Endothelial cell of umbilical vein (primary cell): ENCODE results near the gene NOS2. TPM values are rescaled to one million over a fixed set of nuclear protein-coding genes. Genes with fewer than 3 reads are reported as not detected.
"Not testable (repeated sequence)": the region's sequence is repeated elsewhere in the genome, so short reads cannot be mapped to it uniquely, and the experiment has no call there.

ENCODE experiments used
- BruUV-seq: library from RNA; stranded (reverse); fragments of 400-500 nt; replicated peaks from 2 replicates; lab custom pipeline; 2021; lab: Mats Ljungman, UMichigan
- CTCF ChIA-PET: fragments of 300-600, 350-600 bp; sonication (Branson Sonifier 250); formaldehyde crosslinking; loops from one replicate; lab custom pipeline; 2021; ENCODE audit warnings: antibody characterized with exemption, inconsistent platforms; lab: Charles Lee
- POLR2A ChIA-PET: fragments of 300-600, 350-600 bp; sonication (Branson Sonifier 250); formaldehyde crosslinking; loops from one replicate; lab custom pipeline; 2021; ENCODE audit warnings: antibody characterized with exemption, inconsistent platforms; lab: Charles Lee
- DNase-seq: peaks from one replicate; pipeline ENCODE4 v3.0.0-alpha.2; 2011; ENCODE audit warnings: low read depth, low spot score
- FAIRE-seq: peaks from 2 replicates; lab custom pipeline; 2011; peaks lifted over from hg19 to GRCh38; lab: Jason Lieb, UNC
- H2AFZ ChIP-seq: 2 replicates; pipeline ENCODE4 v1.6.0; 2012; ENCODE audit warnings: low read depth, low read length, control low read depth, inconsistent platforms
- H3K27ac ChIP-seq: 2 replicates; pipeline ENCODE4 v1.5.1; 2011; ENCODE audit warnings: low read depth, mild to moderate bottlenecking, control low read depth, low read length, moderate library complexity; ENCODE audit not compliant: insufficient read depth
- H3K27me3 ChIP-seq, 2 experiments: 2 replicates each; pipeline versions ENCODE4 v1.6.0 to v1.6.1; 2011; ENCODE audit warnings: low read length in 2 of 2, mixed read lengths in 1 of 2; ENCODE audit not compliant: control insufficient read depth in 2 of 2, insufficient read depth in 2 of 2
- H3K36me3 ChIP-seq, 2 experiments: 2 replicates in 1 of 2; 3 replicates in 1 of 2; pipeline ENCODE4 v1.5.1; 2011; ENCODE audit warnings: low read length in 2 of 2, mild to moderate bottlenecking in 1 of 2, moderate library complexity in 1 of 2; ENCODE audit not compliant: control insufficient read depth in 2 of 2, insufficient read depth in 2 of 2; ENCODE audit errors: extremely low read depth in 1 of 2
- H3K4me1 ChIP-seq: 3 replicates; pipeline ENCODE4 v1.5.1; 2011; ENCODE audit warnings: mild to moderate bottlenecking, low read length; ENCODE audit not compliant: control insufficient read depth, insufficient read depth; ENCODE audit errors: extremely low read depth
- H3K4me2 ChIP-seq: 2 replicates; pipeline ENCODE4 v1.6.1; 2011; ENCODE audit warnings: low read length, control low read depth, mixed read lengths; ENCODE audit not compliant: insufficient read depth
- H3K4me3 ChIP-seq, 3 experiments: fragments of 200-600 bp in 1 of 3; sonication (generic), shearing (Covaris generic) in 1 of 3; replicated peaks in 1 of 3; 2 replicates each; pipeline ENCODE4 v1.5.1; 2011 to 2016; ENCODE audit warnings: control low read depth in 3 of 3, low read length in 3 of 3, mild to moderate bottlenecking in 2 of 3, inconsistent platforms in 1 of 3, low read depth in 1 of 3, moderate library complexity in 1 of 3; ENCODE audit not compliant: insufficient read depth in 1 of 3
- H3K79me2 ChIP-seq: 2 replicates; pipeline ENCODE4 v1.6.0; 2012; ENCODE audit warnings: low read length, inconsistent platforms; ENCODE audit not compliant: control insufficient read depth, insufficient read depth
- H3K9ac ChIP-seq: replicated peaks from 2 replicates; pipeline ENCODE3; 2011; ENCODE audit warnings: low read length, control low read depth; ENCODE audit not compliant: insufficient read depth; ENCODE audit errors: extremely low read depth
- H3K9me1 ChIP-seq: replicated peaks from 3 replicates; pipeline ENCODE4 v1.6.0; 2011; ENCODE audit warnings: mild to moderate bottlenecking, low read length; ENCODE audit not compliant: control insufficient read depth, insufficient read depth; ENCODE audit errors: extremely low read depth
- H3K9me3 ChIP-seq: replicated peaks from 2 replicates; pipeline ENCODE4 v1.5.1; 2012; ENCODE audit warnings: low read length, inconsistent platforms; ENCODE audit not compliant: control insufficient read depth, insufficient read depth
- H4K20me1 ChIP-seq: replicated peaks from 2 replicates; pipeline ENCODE3; 2011; ENCODE audit warnings: mild to moderate bottlenecking, low read length; ENCODE audit not compliant: control insufficient read depth, insufficient read depth; ENCODE audit errors: extremely low read depth
- dilution Hi-C: fragments of 300-500 bp; cut with MboI; formaldehyde crosslinking; loops from one replicate; pipeline ENCODE4 v1.15.0; 2019; ENCODE audit warnings: low sequenced_read_pairs; ENCODE audit not compliant: extremely low pct_ligation_motif_present
- intact Hi-C: fragments of 100-400 bp; cut with micrococcal nuclease; formaldehyde crosslinking; loops from one replicate; pipeline ENCODE4 v1.10.0; 2022
- polyA plus RNA-seq, 4 experiments: library from polyadenylated mRNA; depleted of rRNA in 3 of 4; stranded (reverse) in 3 of 4; unstranded in 1 of 4; fragments of >200 nt; gene quantifications; 2 replicates each; pipeline versions ENCODE4 v1.2.1 to v1.2.3, GENCODE V29; 2011 to 2012; ENCODE audit warnings: missing spikeins in 1 of 4
- total RNA-seq: library from RNA; stranded (reverse); gene quantifications from 2 replicates; pipeline ENCODE4 v1.2.3, GENCODE V29; 2021

Gene NOS2
- total and polyA plus RNA-seq, 2 donors (not counting 3 experiments of a cell fraction or from before 2014, with no cell fraction given), result 0.01 TPM; not detected in 1

DNA sequence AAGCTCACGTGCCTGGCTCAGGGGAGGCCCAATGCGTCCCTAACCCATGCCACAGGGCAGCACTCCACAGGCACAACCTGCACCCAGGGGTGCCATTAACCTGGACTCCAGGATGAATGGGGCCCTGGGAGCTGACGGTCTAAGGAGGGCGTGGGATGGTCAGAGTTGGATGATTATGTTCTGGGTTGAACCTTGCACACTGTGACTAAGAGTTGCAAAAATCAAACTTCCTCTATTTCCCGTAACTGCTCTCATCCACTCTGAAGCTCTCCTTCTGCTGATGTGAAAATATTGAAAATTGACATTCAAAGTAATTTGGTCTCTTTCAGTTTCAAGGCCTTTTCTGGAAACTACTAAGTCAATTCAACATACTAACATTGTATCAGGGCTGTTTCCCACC is 54.0 kb downstream of the NOS2 start:
- DNase-seq, BruUV-seq, H3K9me3 ChIP-seq, H3K36me3 ChIP-seq, H3K4me2 ChIP-seq, H3K4me1 ChIP-seq, H3K27ac ChIP-seq, H3K27me3 ChIP-seq, H2AFZ ChIP-seq, POLR2A ChIA-PET, H3K79me2 ChIP-seq, H3K9me1 ChIP-seq, H3K4me3 ChIP-seq, dilution Hi-C loops, H4K20me1 ChIP-seq, intact Hi-C loops, FAIRE-seq, H3K9ac ChIP-seq: not testable (repeated sequence)
- CTCF ChIA-PET, result interaction anchor here (0.9 to 2.0 kb wide), 2 partner anchors 10 to 92 kb away, joined by 3 to 5 read pairs; no protein-coding TSS in a partner anchor

- BruUV-seq, H3K27me3 ChIP-seq, POLR2A ChIA-PET, H3K27ac ChIP-seq, CTCF ChIA-PET, H3K36me3 ChIP-seq, intact Hi-C loops, H3K4me3 ChIP-seq, H3K9me3 ChIP-seq, H4K20me1 ChIP-seq, H3K79me2 ChIP-seq, dilution Hi-C loops, DNase-seq, H3K9me1 ChIP-seq, FAIRE-seq, H3K4me1 ChIP-seq, H3K9ac ChIP-seq, H2AFZ ChIP-seq, H3K4me2 ChIP-seq: not testable (repeated sequence)
Observed at GRCh38 chr17:27745207-27745830, 55.0 kb downstream of the NOS2 start.
